KMS-11 (cell line): ENCODE results near the gene AADACL4.
"Not testable (repeated sequence)": the region's sequence is repeated elsewhere in the genome, so short reads cannot be mapped to it uniquely, and the experiment has no call there.

Source experiments
- H2AFZ ChIP-seq: fragments of 200-600 bp; sonication (generic); 2 replicates; pipeline ENCODE4 v1.6.1; 2016; ENCODE audit warnings: antibody characterized with exemption, mixed run types, low read depth
- H3K27ac ChIP-seq: fragments of 200-600 bp; sonication (generic); 2 replicates; pipeline ENCODE4 v1.6.1; 2016; ENCODE audit warnings: mild to moderate bottlenecking, mixed run types
- H3K27me3 ChIP-seq: fragments of 200-600 bp; sonication (generic); 2 replicates; pipeline ENCODE4 v1.6.1; 2017; ENCODE audit warnings: mild to moderate bottlenecking, low read depth, mixed run types, moderate library complexity; ENCODE audit not compliant: insufficient read depth
- H3K36me3 ChIP-seq: fragments of 200-600 bp; sonication (generic); 2 replicates; pipeline ENCODE4 v1.6.1; 2017; ENCODE audit warnings: mild to moderate bottlenecking, mixed run types; ENCODE audit not compliant: insufficient read depth
- H3K4me1 ChIP-seq: fragments of 200-600 bp; sonication (generic); 2 replicates; pipeline ENCODE4 v1.6.1; 2016; ENCODE audit warnings: mild to moderate bottlenecking, low read depth, mixed run types; ENCODE audit not compliant: poor library complexity, severe bottlenecking
- H3K4me2 ChIP-seq: fragments of 200-600 bp; sonication (generic); 2 replicates; pipeline ENCODE4 v1.7.0; 2016; ENCODE audit warnings: mild to moderate bottlenecking, mixed run types
- H3K4me3 ChIP-seq: fragments of 200-600 bp; sonication (generic); IDR thresholded peaks from 2 replicates; pipeline ENCODE4 v1.6.1; 2017; ENCODE audit warnings: low read depth, low read length, mixed read lengths; ENCODE audit not compliant: insufficient read depth
- H3K79me2 ChIP-seq: fragments of 200-600 bp; sonication (generic); 2 replicates; pipeline ENCODE4 v1.6.1; 2016; ENCODE audit warnings: low read depth, mixed run types; ENCODE audit not compliant: insufficient read depth
- H3K9ac ChIP-seq: fragments of 200-600 bp; sonication (generic); 2 replicates; pipeline ENCODE4 v1.6.1; 2016; ENCODE audit warnings: mild to moderate bottlenecking, mixed run types
- H4K20me1 ChIP-seq: fragments of 200-600 bp; sonication (generic); 2 replicates; pipeline ENCODE4 v1.6.1; 2016; ENCODE audit warnings: mild to moderate bottlenecking, mixed run types; ENCODE audit not compliant: insufficient read depth
- TF ChIP-seq, protein P1 (sequence below): fragments of 200-600 bp; sonication (generic); conservative IDR thresholded peaks from 2 replicates; pipeline ENCODE4 v1.6.1; 2017; ENCODE audit warnings: low read depth, mild to moderate bottlenecking, antibody characterized with exemption, low read length, moderate library complexity, mixed read lengths

AADACL4 gene

GRCh38 chr1:12666141-12666735 is 22.4 kb downstream of the AADACL4 start:
- TF ChIP-seq, protein P1, sequence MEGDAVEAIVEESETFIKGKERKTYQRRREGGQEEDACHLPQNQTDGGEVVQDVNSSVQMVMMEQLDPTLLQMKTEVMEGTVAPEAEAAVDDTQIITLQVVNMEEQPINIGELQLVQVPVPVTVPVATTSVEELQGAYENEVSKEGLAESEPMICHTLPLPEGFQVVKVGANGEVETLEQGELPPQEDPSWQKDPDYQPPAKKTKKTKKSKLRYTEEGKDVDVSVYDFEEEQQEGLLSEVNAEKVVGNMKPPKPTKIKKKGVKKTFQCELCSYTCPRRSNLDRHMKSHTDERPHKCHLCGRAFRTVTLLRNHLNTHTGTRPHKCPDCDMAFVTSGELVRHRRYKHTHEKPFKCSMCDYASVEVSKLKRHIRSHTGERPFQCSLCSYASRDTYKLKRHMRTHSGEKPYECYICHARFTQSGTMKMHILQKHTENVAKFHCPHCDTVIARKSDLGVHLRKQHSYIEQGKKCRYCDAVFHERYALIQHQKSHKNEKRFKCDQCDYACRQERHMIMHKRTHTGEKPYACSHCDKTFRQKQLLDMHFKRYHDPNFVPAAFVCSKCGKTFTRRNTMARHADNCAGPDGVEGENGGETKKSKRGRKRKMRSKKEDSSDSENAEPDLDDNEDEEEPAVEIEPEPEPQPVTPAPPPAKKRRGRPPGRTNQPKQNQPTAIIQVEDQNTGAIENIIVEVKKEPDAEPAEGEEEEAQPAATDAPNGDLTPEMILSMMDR = no peak
- no peak overlapping the region for H3K9ac ChIP-seq
- H3K4me1 ChIP-seq = no peaks in the 10 kb centered on the region
- H2AFZ ChIP-seq = no peak overlapping the region
- no peak overlapping the region for H3K4me2 ChIP-seq
- H3K4me3 ChIP-seq = no peak overlapping the region
- H4K20me1 ChIP-seq = no peaks in the 10 kb centered on the region
- H3K27me3 ChIP-seq = no peaks in the 10 kb centered on the region
- no peaks in the 10 kb centered on the region for H3K79me2 ChIP-seq
- H3K36me3 ChIP-seq = no peaks in the 10 kb centered on the region
- H3K27ac ChIP-seq = no peak overlapping the region

DNA sequence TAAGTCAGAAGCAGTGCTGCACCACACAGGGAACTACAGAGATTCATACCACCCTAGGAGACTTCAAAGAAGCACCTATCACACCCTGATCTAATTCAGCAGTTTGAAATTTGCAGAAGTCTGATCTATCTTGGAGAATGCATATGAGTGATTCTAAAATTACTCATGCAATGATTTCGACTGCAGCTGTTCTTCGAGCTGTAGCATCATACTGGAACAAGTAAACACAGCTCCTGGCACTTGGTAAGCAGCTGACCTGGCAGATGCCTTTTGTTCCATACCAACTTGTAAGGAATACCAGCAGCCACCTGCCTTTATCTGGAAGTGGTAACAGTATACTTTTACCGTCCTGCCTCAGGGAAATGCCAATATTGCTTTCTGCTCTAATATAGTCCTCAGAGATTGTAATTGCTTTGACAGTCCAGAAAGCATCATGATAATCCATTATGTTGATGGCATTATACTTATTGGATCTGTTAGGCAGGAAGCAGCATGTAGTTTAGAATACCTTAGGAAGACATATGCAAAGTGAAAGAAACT is 25.7 kb downstream of the AADACL4 start:
- no peak overlapping the region for H3K27ac ChIP-seq
- H3K4me3 ChIP-seq = no peak overlapping the region
- TF ChIP-seq, protein P1 = no peak
- no peak overlapping the region for H3K9ac ChIP-seq
- H3K4me2 ChIP-seq = no peak overlapping the region
- no peak overlapping the region for H2AFZ ChIP-seq
- H4K20me1 ChIP-seq = no peaks in the 10 kb centered on the region
- H3K4me1 ChIP-seq = no peaks in the 10 kb centered on the region
- H3K79me2 ChIP-seq = no peaks in the 10 kb centered on the region
- no peaks in the 10 kb centered on the region for H3K27me3 ChIP-seq
- H3K36me3 ChIP-seq = no peaks in the 10 kb centered on the region

DNA sequence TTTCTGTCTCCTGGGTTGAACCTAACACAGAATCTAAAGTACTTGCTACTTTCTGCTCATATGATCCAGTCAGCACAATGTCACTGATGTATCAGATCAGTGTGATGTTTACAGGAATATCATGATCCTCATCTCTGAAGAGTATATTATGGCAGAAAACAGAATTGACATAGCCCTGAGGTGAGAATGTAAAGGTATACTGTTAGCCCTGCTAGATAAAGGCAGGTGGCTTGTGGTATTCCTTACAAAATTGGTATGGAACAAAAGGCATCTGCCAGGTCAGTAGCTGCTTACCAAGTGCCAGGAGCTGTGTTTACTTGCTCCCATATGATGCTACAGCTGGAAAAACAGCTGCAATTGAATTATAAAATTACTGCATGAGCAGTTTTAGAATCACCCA is 30.5 kb downstream of the AADACL4 start:
- H3K27ac ChIP-seq = no peak overlapping the region
- no peaks in the 10 kb centered on the region for H3K36me3 ChIP-seq
- no peak overlapping the region for H2AFZ ChIP-seq
- no peak overlapping the region for H3K9ac ChIP-seq
- no peaks in the 10 kb centered on the region for H3K4me1 ChIP-seq
- no peak overlapping the region for H3K4me2 ChIP-seq
- no peak overlapping the region for H3K4me3 ChIP-seq
- TF ChIP-seq, protein P1 = no peak
- no peaks in the 10 kb centered on the region for H3K27me3 ChIP-seq
- H4K20me1 ChIP-seq = no peaks in the 10 kb centered on the region
- H3K79me2 ChIP-seq = no peaks in the 10 kb centered on the region

GRCh38 chr1:12676122-12676521 is 32.2 kb downstream of the AADACL4 start:
- H4K20me1 ChIP-seq, H3K79me2 ChIP-seq, H2AFZ ChIP-seq, H3K4me2 ChIP-seq, H3K27ac ChIP-seq, H3K27me3 ChIP-seq, H3K4me1 ChIP-seq, H3K9ac ChIP-seq, H3K36me3 ChIP-seq, H3K4me3 ChIP-seq: not testable (repeated sequence)

DNA sequence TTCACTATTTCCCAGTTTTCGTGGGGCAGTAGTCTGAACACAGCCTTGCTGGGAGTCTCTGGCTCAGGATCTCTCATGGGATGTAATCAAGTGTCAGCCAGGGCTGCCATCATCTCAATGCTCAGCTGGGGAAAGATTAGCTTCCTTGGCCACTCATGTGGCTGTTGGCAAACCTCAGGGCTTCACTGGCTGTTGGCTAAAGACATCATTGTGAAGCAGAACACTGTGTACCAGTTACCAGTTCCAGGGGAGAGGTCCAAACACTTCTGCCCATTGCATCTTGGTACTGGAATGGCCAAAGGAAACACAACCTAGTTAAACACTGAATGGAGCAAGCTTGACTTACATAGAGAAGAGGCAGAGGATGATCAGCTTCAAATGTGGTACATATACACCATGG is 33.7 kb downstream of the AADACL4 start:
- Histone ChIP-seq H3K27me3 (no peaks in the 10 kb centered on the region), H3K27ac (no peak overlapping the region), H4K20me1 (no peaks in the 10 kb centered on the region), H3K9ac (no peak overlapping the region), H2AFZ (no peak overlapping the region), H3K36me3 (no peaks in the 10 kb centered on the region), H3K4me3 (no peak overlapping the region), H3K4me1 (no peaks in the 10 kb centered on the region), H3K79me2 (no peaks in the 10 kb centered on the region), H3K4me2 (no peak overlapping the region)
- TF ChIP-seq, protein P1 = no peak
